Activated naive CD4-positive, alpha-beta T cell treated with anti-CD3 and anti-CD28 coated beads, Interleukin-2, amount 50 U/mL, for 72 hours (primary cell): ENCODE results near the gene PCSK2. TPM values are rescaled to one million over a fixed set of nuclear protein-coding genes. Genes with fewer than 3 reads are reported as not detected.

ENCODE experiments used
- ATAC-seq, 2 donors: fragments of 150-1000 bp; cut with Tn5 transposase; 2 replicates each; pipeline ENCODE4 v1.10.0; 2021; ENCODE audit warnings: mild to moderate bottlenecking in 2 of 2, moderate library complexity in 2 of 2
- DNase-seq, 2 donors: peaks; one replicate each; pipeline ENCODE4 v3.0.0; 2021 to 2022; ENCODE audit warnings: low spot score in 2 of 2
- H3K27ac Mint-ChIP-seq, 2 donors: one replicate each; pipeline ENCODE4 v1.8.0; 2022; ENCODE audit warnings: mild to moderate bottlenecking in 2 of 2, mixed read lengths in 2 of 2
- H3K36me3 Mint-ChIP-seq, 2 donors: one replicate each; pipeline ENCODE4 v1.8.0; 2022; ENCODE audit warnings: mixed read lengths in 2 of 2
- H3K9me3 Mint-ChIP-seq, 2 donors: one replicate each; pipeline ENCODE4 v1.8.0; 2022; ENCODE audit warnings: mixed read lengths in 2 of 2
- total RNA-seq, 2 donors: library from RNA; stranded (reverse); gene quantifications; one replicate each; pipeline ENCODE4 v1.2.3, GENCODE V29; 2022

PCSK2 gene
- total RNA-seq, 2 donors from 2014 or later: not detected

DNA sequence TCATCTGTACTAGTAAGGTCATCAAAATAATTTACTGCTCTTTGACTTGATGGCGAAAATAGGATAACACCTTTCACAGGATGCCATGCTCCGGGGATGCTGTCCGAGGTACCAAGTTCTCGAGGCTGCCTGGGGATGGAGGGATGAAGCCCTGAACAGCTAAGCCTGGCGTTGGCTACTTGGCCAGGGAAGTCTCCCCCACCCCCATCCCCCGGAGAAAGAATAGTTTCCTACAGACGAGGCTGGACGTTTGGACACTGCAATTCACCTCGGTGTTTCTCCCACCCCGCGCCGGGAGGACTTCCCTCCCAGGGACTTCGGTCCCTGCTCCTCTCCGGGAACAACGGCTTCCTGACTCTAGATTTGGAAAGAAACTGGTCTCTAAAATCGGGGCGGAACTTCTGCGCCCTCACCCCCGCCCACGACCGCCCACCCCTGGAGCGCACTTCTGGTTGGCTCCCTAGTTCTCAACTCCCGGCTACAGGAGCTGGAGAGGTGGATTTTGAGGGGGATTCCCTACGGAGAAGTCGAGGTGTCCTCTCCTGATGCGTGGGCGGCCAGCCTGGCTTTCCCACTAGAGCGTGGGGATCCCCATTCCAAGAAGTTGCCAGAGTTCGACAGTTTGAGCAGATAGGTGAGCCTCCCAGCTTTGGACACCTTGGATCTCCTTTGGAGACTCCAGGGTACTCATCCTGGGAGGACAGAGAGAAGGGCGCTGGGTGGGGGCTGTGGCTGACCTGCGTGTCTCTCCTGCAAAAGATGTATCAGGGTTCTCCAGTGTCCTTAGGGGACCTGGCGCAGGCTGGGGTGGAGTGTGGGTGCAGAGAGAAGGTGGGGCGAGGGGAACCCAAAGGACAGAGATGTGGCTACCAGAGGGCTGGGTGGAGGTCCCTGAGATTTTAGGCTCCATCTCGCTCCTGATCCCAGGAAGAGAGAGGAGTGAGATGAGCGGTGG, 1.1 kb downstream of the PCSK2 start:
- H3K36me3 Mint-ChIP-seq: peaks cover 18 to 23% of the 10 kb centered on the region in 2 donors
- no peak for DNase-seq
- no peak for ATAC-seq
- H3K27ac Mint-ChIP-seq: no peak overlapping the region
- H3K9me3 Mint-ChIP-seq: peaks cover 0 to 11% of the 10 kb centered on the region in 2 donors

DNA sequence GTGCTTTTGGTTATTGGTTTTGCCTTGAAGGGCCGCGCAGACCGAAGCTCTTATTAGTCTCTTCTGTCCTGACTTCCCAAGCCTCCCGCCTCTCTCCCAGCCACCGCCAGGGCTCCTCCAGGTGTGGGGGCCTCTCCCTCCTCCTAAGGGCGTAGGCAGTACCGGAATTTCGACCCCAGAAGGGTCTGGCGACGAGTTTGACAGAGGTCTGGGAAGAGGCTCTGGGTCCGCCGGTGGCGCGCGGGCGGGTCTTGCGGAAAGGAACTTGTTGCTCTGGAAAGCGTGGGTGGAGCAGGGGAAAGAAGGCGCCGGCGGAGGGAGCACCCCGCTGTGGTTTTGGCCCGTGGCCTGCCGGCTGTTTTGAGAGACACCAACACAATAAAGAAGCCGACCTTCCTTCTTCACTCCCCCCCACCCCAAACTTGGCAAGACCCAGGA, 1.8 kb downstream of the PCSK2 start:
- H3K36me3 Mint-ChIP-seq: peaks cover 18 to 23% of the 10 kb centered on the region in 2 donors
- no peak overlapping the region for H3K27ac Mint-ChIP-seq
- ATAC-seq (no peak), DNase-seq (no peak)
- H3K9me3 Mint-ChIP-seq: peaks cover 0 to 11% of the 10 kb centered on the region in 2 donors

DNA sequence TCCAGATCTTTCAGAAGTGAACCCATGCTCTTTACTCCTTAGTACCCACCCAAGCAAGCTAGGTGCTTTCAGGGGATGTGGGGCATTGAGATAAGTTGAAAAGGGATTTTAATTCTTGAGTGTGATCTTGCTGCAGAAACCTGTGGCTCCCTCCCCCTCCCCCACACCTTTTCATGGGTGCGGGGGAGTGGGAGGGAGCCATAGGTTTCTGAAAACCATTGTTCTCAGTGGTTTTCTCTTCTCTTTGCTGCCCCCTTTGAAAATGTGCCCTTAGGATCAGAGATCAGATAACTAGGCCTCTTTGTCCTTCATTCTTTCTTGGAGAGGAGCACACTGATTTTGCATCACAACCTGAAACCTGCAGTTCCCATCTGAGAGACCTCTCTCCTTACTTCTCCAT, 2.4 kb downstream of the PCSK2 start:
- peaks cover 18 to 23% of the 10 kb centered on the region in 2 donors for H3K36me3 Mint-ChIP-seq
- H3K9me3 Mint-ChIP-seq: peaks cover 0 to 11% of the 10 kb centered on the region in 2 donors
- DNase-seq: no peak
- no peak overlapping the region for H3K27ac Mint-ChIP-seq
- no peak for ATAC-seq

DNA sequence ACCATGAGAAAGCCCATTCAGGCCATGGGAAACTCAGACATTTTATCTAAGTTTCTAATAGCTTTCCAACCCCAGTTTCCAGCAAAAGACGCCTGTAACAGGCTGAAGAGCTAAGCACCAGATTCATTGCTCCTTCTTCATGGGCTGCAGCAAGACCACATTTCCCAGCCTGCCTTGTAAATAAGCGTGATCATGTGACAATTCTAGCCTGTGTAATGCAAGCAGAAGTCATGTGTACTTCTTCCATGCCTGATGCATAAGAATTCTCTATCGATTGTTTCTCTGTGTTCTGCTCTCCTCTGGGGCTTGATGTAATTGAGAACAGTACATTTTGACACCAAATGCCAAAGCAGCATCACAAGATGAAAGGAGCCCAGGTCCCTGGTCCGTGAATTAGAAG, 6.8 kb downstream of the PCSK2 start:
- Mint-ChIP-seq H3K9me3 (peaks cover 4 to 17% of the 10 kb centered on the region in 2 donors), H3K36me3 (peaks cover 0 to 5% of the 10 kb centered on the region in 2 donors), H3K27ac (no peak overlapping the region)
- DNase-seq (no peak), ATAC-seq (no peak)

DNA sequence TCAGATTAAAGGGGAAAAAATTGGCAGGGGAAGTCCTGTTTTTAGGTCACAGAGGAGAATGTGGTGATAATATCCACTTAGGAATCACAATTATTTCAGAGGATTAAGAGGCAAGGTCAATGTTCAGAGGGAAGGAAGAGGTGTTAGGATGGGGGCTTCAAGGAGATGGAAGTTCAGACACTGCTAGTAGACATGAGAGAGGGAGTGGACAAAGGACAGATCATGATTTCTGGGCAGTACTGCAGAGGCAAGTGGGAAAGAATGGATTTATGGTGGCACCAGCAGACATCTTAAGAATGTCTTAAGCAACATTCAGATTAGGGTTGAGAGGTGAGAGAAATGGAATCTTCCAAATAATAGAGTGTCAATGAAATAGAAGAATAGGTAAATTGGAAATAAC, 9.9 kb downstream of the PCSK2 start:
- Mint-ChIP-seq H3K36me3 (no peaks in the 10 kb centered on the region), H3K27ac (no peak overlapping the region), H3K9me3 (peaks cover 11 to 22% of the 10 kb centered on the region in 2 donors)
- ATAC-seq: no peak
- no peak for DNase-seq

DNA sequence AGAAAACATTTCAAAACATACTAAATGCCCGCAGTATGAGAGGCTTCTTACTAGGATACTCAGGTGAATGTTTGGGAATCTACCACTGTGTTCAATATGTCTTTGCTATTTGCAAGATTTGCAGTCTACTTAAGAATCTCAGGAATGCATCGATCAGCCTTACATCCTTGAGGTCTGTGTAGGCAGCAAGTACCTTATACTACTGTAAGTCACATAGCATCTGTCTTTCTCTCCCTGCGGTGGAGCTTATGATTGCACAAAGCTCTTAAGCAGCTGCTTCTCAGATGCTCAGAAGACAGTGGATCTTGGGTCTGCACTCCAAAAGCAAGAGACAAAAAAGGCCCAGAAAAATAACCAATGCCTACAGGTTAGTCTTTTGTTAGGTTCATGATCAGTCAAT, 21.4 kb downstream of the PCSK2 start:
- no peak for DNase-seq
- peaks cover 0 to 4% of the 10 kb centered on the region in 2 donors for H3K9me3 Mint-ChIP-seq
- H3K36me3 Mint-ChIP-seq: no peaks in the 10 kb centered on the region
- no peak for ATAC-seq
- H3K27ac Mint-ChIP-seq: no peak overlapping the region

DNA sequence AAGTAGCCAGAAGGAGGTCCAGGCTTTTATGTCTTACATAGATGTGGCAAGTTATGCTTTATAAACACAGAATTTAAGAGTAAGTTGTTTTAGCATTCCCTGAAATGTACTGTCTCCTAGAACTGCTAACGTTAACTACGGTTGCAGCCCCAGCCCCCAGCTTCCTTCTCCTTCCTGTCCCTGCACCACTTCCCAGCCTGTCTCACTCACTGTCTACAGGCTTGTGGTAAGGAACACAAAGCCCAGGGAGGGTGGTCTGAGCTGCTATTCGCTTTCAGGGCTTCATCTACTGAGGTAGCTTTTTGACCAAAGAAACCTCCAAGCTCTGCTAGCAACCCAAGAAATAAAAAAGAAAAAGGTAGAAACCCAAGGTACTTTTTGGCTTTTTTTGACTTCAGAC, 35.9 kb downstream of the PCSK2 start:
- Mint-ChIP-seq H3K9me3 (peaks cover 0 to 8% of the 10 kb centered on the region in 2 donors), H3K36me3 (no peaks in the 10 kb centered on the region), H3K27ac (no peak overlapping the region)
- ATAC-seq (no peak), DNase-seq (no peak)

DNA sequence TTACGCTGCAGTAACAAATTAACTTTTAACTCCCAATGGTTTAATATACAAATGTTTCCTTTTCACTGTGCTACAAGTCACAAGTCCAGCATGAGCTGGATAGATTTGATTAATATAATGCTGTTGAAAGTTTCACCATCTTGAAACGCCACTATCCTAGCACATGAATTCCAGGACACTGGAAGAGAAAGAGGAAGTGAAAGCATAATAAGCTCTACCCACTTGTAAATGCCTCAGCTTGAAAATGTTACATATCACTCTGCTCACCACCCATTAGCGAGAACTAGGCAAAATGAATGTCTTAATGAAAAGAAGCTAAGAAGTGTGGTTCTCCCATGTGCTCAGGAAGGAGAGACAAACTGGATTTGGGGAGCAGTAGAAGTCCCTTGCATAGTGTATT, 46.9 kb downstream of the PCSK2 start:
- DNase-seq (no peak), ATAC-seq (no peak)
- H3K36me3 Mint-ChIP-seq: no peaks in the 10 kb centered on the region
- H3K27ac Mint-ChIP-seq: no peak overlapping the region
- H3K9me3 Mint-ChIP-seq: peaks cover 4 to 5% of the 10 kb centered on the region in 2 donors

DNA sequence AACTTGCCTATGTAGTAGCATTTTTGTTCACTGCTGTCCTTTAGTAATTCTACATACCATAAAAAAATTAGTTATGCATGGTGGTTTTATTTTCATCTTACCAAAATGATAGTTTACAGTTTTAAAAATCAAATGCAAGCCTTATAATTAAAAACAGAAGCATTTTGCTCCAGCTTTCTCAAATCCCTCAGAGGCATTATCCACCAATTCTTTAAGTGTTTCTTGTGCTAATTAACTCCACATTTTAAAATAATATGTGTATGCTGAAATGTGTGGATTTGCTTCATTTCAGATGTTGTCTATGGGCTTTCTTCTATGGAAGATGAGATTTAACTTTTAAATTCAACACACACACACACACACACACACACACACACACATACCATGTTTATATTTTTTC, 49.3 kb downstream of the PCSK2 start:
- Mint-ChIP-seq H3K9me3 (peaks cover 8 to 9% of the 10 kb centered on the region in 2 donors), H3K36me3 (no peaks in the 10 kb centered on the region), H3K27ac (no peak overlapping the region)
- ATAC-seq (no peak), DNase-seq (no peak)

DNA sequence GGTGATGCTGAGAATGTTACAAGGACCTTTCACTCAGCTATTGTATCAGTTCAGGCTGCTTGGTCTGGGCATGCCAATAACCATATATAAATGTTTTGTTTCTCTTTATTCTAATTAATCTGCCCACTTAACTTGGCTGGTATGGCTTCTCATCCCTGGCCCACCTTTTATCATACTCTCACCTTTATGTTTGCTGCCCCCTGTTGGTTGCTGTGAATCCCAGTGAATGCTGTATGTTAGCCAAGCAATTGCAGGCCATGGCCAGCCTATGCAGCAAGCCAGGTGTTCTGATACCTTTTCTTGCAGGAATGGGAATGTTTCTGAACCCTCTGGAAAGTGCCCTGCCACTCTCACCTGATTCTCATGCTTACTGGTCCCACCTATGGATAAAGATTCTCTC, 54.6 kb downstream of the PCSK2 start:
- no peak for ATAC-seq
- Mint-ChIP-seq H3K36me3 (no peaks in the 10 kb centered on the region), H3K9me3 (peaks cover 4 to 9% of the 10 kb centered on the region in 2 donors), H3K27ac (no peak overlapping the region)
- DNase-seq: peak in 1 of 2 donors; percentile 6

DNA sequence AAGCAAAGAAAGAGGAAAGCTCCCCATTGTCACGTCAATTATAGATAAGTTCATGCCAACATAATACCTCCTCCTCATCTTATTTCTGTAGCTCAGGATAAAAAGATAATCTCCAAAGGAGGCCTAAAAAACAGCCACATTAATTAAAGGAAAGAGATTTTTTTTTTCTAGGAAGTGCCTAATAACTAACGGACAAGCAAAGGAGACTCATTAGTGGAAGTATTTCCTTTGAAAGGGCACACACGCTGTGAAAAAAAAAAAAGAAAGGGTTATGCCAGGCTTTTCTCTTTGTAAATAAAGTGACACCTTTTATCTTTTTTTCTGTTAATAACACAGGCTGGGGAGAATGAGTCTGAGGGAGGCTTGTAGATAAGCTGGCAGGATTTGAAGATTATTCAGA, 55.7 kb downstream of the PCSK2 start:
- no peak for ATAC-seq
- DNase-seq: no peak
- H3K9me3 Mint-ChIP-seq: peaks cover 4 to 9% of the 10 kb centered on the region in 2 donors
- H3K36me3 Mint-ChIP-seq: no peaks in the 10 kb centered on the region
- no peak overlapping the region for H3K27ac Mint-ChIP-seq

DNA sequence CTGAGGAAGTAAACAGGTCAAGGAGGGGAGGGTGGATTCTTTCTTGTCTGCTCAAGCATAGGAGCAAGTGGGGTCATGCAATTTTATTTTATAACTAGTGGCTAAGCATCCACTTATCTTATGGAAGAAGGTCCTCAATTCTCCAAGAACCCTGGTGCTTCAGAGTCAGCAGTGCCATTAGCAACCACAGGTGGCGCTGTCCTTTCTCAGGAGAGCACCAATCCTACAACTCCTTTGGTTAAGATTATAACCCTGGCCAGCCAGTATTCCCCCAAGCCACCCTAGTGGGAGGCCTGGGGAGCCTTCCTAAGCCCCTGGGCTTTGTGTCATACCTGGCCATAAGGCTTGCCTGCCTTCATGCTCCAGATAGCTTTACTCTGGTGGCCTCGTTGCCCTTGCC, 60.7 kb downstream of the PCSK2 start:
- H3K36me3 Mint-ChIP-seq: no peaks in the 10 kb centered on the region
- ATAC-seq (no peak), DNase-seq (no peak)
- H3K27ac Mint-ChIP-seq: no peak overlapping the region
- no peaks in the 10 kb centered on the region for H3K9me3 Mint-ChIP-seq

DNA sequence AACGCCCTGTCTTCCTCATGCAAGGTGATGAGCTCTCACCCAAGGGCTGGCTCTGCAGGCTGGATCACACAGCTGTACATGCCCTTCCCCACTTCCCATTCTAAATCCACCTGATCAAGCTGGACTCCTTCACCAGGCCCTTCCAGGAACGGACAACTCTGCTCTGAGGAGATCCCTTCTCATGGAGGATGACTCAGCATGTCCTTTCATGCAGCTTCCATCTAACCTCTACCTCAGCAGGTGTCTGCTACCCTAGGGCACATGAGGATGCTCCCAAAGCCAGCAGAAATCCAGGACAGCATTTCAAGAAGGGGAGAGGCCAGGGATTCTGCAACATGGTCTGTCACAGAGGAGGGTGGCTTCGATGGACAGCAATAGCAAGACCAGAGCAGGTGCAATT, 61.2 kb downstream of the PCSK2 start:
- no peak for ATAC-seq
- no peaks in the 10 kb centered on the region for H3K9me3 Mint-ChIP-seq
- DNase-seq: no peak
- no peak overlapping the region for H3K27ac Mint-ChIP-seq
- no peaks in the 10 kb centered on the region for H3K36me3 Mint-ChIP-seq

DNA sequence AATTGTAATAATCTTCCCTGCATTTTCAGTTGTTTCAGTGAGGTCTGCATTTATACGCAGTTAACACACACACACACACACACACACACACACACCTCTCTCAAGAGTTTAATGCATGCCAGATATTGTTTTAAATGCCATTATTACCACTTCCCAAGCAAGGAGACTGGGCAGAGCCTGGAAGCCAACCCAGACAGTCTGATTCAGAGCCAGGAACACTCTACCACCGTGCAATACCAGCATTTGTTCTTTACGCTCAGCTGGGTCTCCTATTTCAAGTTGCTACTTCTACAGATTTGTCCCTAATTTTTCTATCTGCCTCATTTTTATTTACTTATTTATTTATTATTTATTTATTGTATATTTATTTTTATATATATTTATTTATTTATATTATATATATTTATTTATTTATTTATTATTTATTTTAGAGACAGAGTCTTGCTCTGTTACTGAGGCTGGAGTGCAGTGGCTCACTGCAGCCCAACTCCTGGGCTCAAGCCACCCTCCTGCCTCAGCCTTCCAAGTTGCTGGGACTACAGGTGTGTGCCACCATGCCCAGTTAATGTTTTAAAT, 68.4 kb downstream of the PCSK2 start:
- DNase-seq (no peak), ATAC-seq (no peak)
- Mint-ChIP-seq H3K27ac (no peak overlapping the region), H3K36me3 (no peaks in the 10 kb centered on the region), H3K9me3 (no peaks in the 10 kb centered on the region)

DNA sequence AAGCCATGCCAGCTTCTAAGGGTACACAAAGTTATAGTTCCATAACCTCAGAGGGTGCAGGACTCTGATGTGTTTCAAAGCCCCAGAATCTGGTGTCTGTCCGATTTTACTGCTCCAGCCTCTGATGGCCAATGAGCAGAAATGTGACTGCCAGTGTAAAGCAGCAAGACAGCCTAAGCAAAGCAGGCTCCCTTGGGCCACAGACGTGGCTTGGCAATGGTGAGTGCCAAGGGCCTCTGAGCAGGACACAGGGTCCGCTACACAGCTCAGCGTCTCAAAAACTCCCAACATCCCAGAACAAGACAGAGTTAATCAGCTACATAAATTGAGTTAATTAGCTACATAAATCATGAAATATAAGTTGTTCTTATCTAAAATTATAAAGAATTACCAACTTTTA, 69.2 kb downstream of the PCSK2 start:
- Mint-ChIP-seq H3K36me3 (no peaks in the 10 kb centered on the region), H3K27ac (no peak overlapping the region), H3K9me3 (no peaks in the 10 kb centered on the region)
- ATAC-seq (no peak), DNase-seq (no peak)

DNA sequence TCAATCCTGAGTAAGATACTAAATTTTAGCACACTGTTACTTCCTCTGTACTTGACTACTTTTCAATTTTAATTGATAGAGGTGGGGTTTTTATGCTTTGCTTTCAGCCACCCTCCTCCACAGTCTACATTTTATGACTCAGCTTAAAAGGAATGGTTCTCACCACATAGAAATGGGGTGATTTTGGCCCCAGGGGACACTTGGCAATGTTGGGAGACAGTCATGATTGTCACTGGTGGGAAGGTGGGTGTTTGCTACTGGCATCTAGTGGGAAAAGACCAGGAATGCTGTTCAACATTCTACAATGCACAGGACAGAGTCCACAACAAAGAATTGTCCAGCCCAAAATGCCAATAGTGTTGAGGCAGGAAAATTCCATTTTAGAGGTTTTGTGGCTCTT, 71.3 kb downstream of the PCSK2 start:
- H3K9me3 Mint-ChIP-seq: no peaks in the 10 kb centered on the region
- no peak overlapping the region for H3K27ac Mint-ChIP-seq
- H3K36me3 Mint-ChIP-seq: no peaks in the 10 kb centered on the region
- DNase-seq (no peak), ATAC-seq (no peak)

DNA sequence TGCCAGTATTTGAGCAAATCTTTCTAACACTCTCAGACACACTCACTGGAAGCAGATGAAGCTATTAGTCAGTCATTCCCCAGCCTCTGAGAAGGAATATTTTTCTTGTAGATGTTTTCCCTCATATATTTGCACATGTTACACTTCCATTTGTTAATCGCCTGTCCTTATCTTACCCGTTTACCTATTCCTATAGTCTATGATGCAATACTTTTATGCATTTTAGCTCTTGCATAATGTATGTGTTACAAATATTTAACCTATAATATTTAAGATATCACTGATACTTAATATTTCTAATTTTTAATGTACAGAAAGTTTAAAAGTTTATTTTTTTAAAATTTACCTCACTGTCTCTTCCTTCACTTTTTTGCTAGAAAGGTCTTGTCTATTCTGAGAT, 71.9 kb downstream of the PCSK2 start:
- DNase-seq (no peak), ATAC-seq (no peak)
- Mint-ChIP-seq H3K27ac (no peak overlapping the region), H3K36me3 (no peaks in the 10 kb centered on the region), H3K9me3 (no peaks in the 10 kb centered on the region)

DNA sequence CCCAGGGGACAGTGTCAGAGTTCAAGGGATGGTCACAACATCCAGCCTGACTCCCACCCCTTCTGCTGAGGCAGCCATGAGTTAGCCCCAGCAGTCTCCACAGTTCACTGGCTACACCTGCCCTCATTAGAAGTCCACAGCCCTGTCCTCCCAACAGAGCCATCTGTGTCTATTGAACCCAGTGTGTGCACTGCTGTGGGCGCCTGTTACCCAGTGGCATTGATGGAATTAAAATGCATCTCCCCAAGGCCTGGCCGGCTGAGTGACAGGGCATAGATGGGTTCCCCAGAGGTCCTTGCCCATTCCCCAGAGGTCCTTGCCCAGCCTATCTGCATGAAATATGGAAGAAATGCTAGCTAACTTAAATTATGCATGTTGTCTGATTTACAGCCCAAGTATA, 73.3 kb downstream of the PCSK2 start:
- DNase-seq: no peak
- Mint-ChIP-seq H3K9me3 (no peaks in the 10 kb centered on the region), H3K27ac (no peak overlapping the region), H3K36me3 (no peaks in the 10 kb centered on the region)
- ATAC-seq: no peak
